Gastroesophageal sphincter (tissue), 3 donors: ENCODE results near the gene FREM2.

Experiments
- CTCF ChIP-seq, 4 experiments: fragments of 200-600 bp in 2 of 4; fragments of 450-650 bp in 2 of 4; sonication (generic) in 1 of 4; IDR thresholded peaks; one replicate each; pipeline ENCODE4 v1.5.1; 2017 to 2019; ENCODE audit warnings: antibody characterized with exemption in 4 of 4, mild to moderate bottlenecking in 2 of 4, moderate library complexity in 2 of 4
- POLR2A ChIP-seq, 2 donors: fragments of 450-650 bp; IDR thresholded peaks; one replicate each; pipeline ENCODE4 v1.6.1; 2017; ENCODE audit warnings: antibody characterized with exemption in 2 of 2, mild to moderate bottlenecking in 2 of 2, moderate library complexity in 1 of 2

- TF ChIP-seq CTCF (IDR thresholded peaks at IDR 0.05) (no peak), POLR2A (IDR thresholded peaks at IDR 0.05) (no peak)
These were observed 90.7 kb downstream of the FREM2 start for GRCh38 chr13:38777347-38778119.
